Suprapubic skin (tissue), 4 donors: ENCODE results near the gene OASL.

Source experiments
- CTCF ChIP-seq, 2 donors: fragments of 200-600 bp in 1 of 2; fragments of 450-650 bp in 1 of 2; sonication (generic) in 1 of 2; IDR thresholded peaks; one replicate each; pipeline ENCODE4 v1.5.1; 2016 to 2019; ENCODE audit warnings: antibody characterized with exemption in 2 of 2, mild to moderate bottlenecking in 1 of 2, moderate library complexity in 1 of 2
- POLR2A ChIP-seq, 2 donors: fragments of 450-650 bp; IDR thresholded peaks; one replicate each; pipeline ENCODE4 v1.6.1; 2017; ENCODE audit warnings: antibody characterized with exemption in 2 of 2, mild to moderate bottlenecking in 2 of 2, moderate library complexity in 2 of 2
- POLR2AphosphoS5 ChIP-seq, 3 donors: sonication (generic); formaldehyde crosslinking; IDR thresholded peaks; one replicate each; pipeline ENCODE4 v1.6.1; 2017; ENCODE audit warnings: antibody characterized with exemption in 3 of 3

DNA sequence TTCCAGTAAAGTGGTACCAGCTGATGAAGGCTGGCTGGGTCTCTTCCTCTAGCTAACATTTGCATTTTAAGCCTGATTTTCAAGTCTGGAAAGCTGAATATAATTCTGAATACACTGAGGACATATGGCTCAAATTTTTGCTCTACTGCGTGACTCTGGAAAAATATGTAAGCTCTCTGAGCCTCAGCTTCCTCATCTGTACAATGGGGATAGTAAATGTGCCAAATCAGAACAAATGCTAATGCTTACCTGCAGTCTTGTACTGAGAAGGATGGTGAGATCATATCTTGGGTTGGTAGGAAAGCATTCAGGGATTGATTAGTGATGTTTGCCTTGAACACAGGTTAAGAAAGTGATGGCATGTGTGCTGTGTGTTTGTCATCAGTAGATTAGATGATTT is 46.1 kb downstream of the OASL start:
- TF ChIP-seq POLR2A (IDR thresholded peaks at IDR 0.05) (no peak), CTCF (IDR thresholded peaks at IDR 0.05) (no peak), POLR2AphosphoS5 (IDR thresholded peaks at IDR 0.05) (no peak)
